ENCODE data around the gene RPL27A. TPM values are rescaled to one million over a fixed set of nuclear protein-coding genes. Genes with fewer than 3 reads are reported as not detected.

The RPL27A gene
- total RNA-seq, 1 donor from 2014 or later: 1,116 TPM

GRCh38 chr11:8649361-8649760, 33.2 kb upstream of the RPL27A start:
- Mint-ChIP-seq H3K4me1 (no peaks in the 10 kb centered on the region), H3K27ac (no peak overlapping the region), H3K9me3 (no peaks in the 10 kb centered on the region), H3K27me3 (ENCODE audit: insufficient read depth, low read depth) (no peaks in the 10 kb centered on the region), H3K36me3 (no peaks in the 10 kb centered on the region), H3K4me3 (no peak overlapping the region)
- Histone ChIP-seq H3K79me2 (ENCODE audit: low read depth) (no peaks in the 10 kb centered on the region), H3K4me2 (no peak overlapping the region), H3K27ac (no peak overlapping the region), H3K4me1 (no peaks in the 10 kb centered on the region), H3F3A (ENCODE audit: low read depth) (no peaks in the 10 kb centered on the region), H3K27me3 (no peaks in the 10 kb centered on the region), H3K9ac (no peak overlapping the region), H2AFZ (replicated peaks) (no peak overlapping the region), H3K4me3 (no peak overlapping the region), H3K9me3 (ENCODE audit: low read depth) (no peaks in the 10 kb centered on the region), H3K36me3 (no peaks in the 10 kb centered on the region), H4K20me1 (ENCODE audit: low read depth) (no peaks in the 10 kb centered on the region)
- TF ChIP-seq CTCF (IDR thresholded peaks at IDR 0.05): no peak
- TF ChIP-seq EZH2 (IDR thresholded peaks at IDR 0.05): no peak
- TF ChIP-seq EZH2phosphoT487 (IDR thresholded peaks at IDR 0.05): no peak
- DNase-seq (ENCODE audit: low spot score): no peak

GRCh38 chr11:8650401-8650990, 32.1 kb upstream of the RPL27A start:
- Histone ChIP-seq H3K27me3 (no peaks in the 10 kb centered on the region), H3K27ac (no peak overlapping the region), H2AFZ (replicated peaks) (no peak overlapping the region), H4K20me1 (ENCODE audit: low read depth) (no peaks in the 10 kb centered on the region), H3K4me2 (no peak overlapping the region), H3K4me1 (no peaks in the 10 kb centered on the region), H3K9ac (no peak overlapping the region), H3K79me2 (ENCODE audit: low read depth) (no peaks in the 10 kb centered on the region), H3F3A (ENCODE audit: low read depth) (no peaks in the 10 kb centered on the region), H3K4me3 (no peak overlapping the region), H3K36me3 (no peaks in the 10 kb centered on the region), H3K9me3 (ENCODE audit: low read depth) (no peaks in the 10 kb centered on the region)
- H3K4me1 Mint-ChIP-seq: no peaks in the 10 kb centered on the region
- no peaks in the 10 kb centered on the region for H3K36me3 Mint-ChIP-seq
- DNase-seq (ENCODE audit: low spot score): no peak
- no peak overlapping the region for H3K27ac Mint-ChIP-seq
- H3K9me3 Mint-ChIP-seq: no peaks in the 10 kb centered on the region
- peaks cover 2% of the 10 kb centered on the region for H3K27me3 Mint-ChIP-seq (ENCODE audit: insufficient read depth, low read depth)
- TF ChIP-seq CTCF (IDR thresholded peaks at IDR 0.05): no peak
- TF ChIP-seq EZH2 (IDR thresholded peaks at IDR 0.05): no peak
- TF ChIP-seq EZH2phosphoT487 (IDR thresholded peaks at IDR 0.05): no peak
- no peak overlapping the region for H3K4me3 Mint-ChIP-seq

GRCh38 chr11:8652140-8652539, 30.5 kb upstream of the RPL27A start:
- no peaks in the 10 kb centered on the region for H3K9me3 ChIP-seq (ENCODE audit: low read depth)
- TF ChIP-seq CTCF (IDR thresholded peaks at IDR 0.05) (no peak), EZH2phosphoT487 (IDR thresholded peaks at IDR 0.05) (no peak), EZH2 (IDR thresholded peaks at IDR 0.05) (no peak)
- no peaks in the 10 kb centered on the region for H3K27me3 ChIP-seq
- H3K4me2 ChIP-seq: no peak overlapping the region
- no peaks in the 10 kb centered on the region for H3K79me2 ChIP-seq (ENCODE audit: low read depth)
- no peak overlapping the region for H3K9ac ChIP-seq
- no peak overlapping the region for H3K4me3 Mint-ChIP-seq
- H3K27ac ChIP-seq: no peak overlapping the region
- H4K20me1 ChIP-seq (ENCODE audit: low read depth): no peaks in the 10 kb centered on the region
- peaks cover 4% of the 10 kb centered on the region for H3K4me1 ChIP-seq
- H3K36me3 ChIP-seq: no peaks in the 10 kb centered on the region
- DNase-seq (ENCODE audit: low spot score): no peak
- no peaks in the 10 kb centered on the region for H3K9me3 Mint-ChIP-seq
- no peaks in the 10 kb centered on the region for H3F3A ChIP-seq (ENCODE audit: low read depth)
- H2AFZ ChIP-seq (replicated peaks): no peak overlapping the region
- peaks cover 8% of the 10 kb centered on the region for H3K4me1 Mint-ChIP-seq
- H3K4me3 ChIP-seq: no peak overlapping the region
- H3K27ac Mint-ChIP-seq: no peak overlapping the region
- H3K36me3 Mint-ChIP-seq: no peaks in the 10 kb centered on the region
- peaks cover 2% of the 10 kb centered on the region for H3K27me3 Mint-ChIP-seq (ENCODE audit: insufficient read depth, low read depth)

Data from neural progenitor cell (in vitro differentiated cells).